ENCODE measurements around the gene A4GALT. TPM values are rescaled to one million over a fixed set of nuclear protein-coding genes. Genes with fewer than 3 reads are reported as not detected.

A4GALT gene
- total and polyA plus RNA-seq, 2 experiments from 2014 or later: 7.0 to 16.2 TPM

DNA sequence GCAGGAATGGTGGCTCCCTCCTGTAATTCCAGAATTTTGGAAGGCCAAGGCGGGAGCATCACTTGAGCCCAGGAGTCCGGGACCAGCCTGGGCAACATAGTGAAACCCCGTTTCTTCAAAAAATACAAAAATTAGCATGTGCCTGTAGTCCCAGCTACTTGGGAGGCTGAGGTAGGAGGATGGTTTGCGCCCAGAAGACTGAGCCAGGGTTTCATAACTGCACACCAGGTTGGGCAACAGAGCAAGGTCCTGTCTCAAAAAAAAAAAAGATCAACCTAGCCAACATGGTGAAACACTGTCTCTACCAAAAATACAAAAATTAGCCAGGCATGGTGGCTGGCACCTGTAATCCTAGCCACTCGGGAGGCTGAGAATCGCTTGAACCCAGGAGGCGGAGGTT is 6.4 kb downstream of the A4GALT start:
- peaks cover 10% of the 10 kb centered on the region for H3K27me3 ChIP-seq (ENCODE audit: insufficient read depth)
- H3K9me2 ChIP-seq (ENCODE audit: insufficient read depth): no peaks in the 10 kb centered on the region
- no peaks in the 10 kb centered on the region for H3K36me3 ChIP-seq (ENCODE audit: insufficient read depth)
- TF ChIP-seq ZNF114 (CRISPR knock-in tag; IDR thresholded peaks at IDR 0.05) (no peak), CTCF (conservative IDR thresholded peaks at IDR 0.05; ENCODE audit: low read depth in 2 of 2) (no peak), NANOG (IDR thresholded peaks at IDR 0.05; ENCODE audit: borderline replicate concordance) (no peak), EZH2 (IDR thresholded peaks at IDR 0.05; ENCODE audit: low read depth, unreplicated experiment) (no peak), EZH2phosphoT487 (IDR thresholded peaks at IDR 0.05; ENCODE audit: unreplicated experiment) (no peak), STAT1 (IDR thresholded peaks at IDR 0.05; ENCODE audit: unreplicated experiment) (no peak), CREB1 (CRISPR knock-in tag; IDR thresholded peaks at IDR 0.05; ENCODE audit: low read depth) (no peak), JUNB (IDR thresholded peaks at IDR 0.05; ENCODE audit: unreplicated experiment) (no peak), POLR2AphosphoS5 (IDR thresholded peaks at IDR 0.05; ENCODE audit: low read depth) (no peak), ZNF331 (CRISPR knock-in tag; IDR thresholded peaks at IDR 0.05; ENCODE audit: low read depth) (no peak)
- TF ChIP-seq, protein P1, sequence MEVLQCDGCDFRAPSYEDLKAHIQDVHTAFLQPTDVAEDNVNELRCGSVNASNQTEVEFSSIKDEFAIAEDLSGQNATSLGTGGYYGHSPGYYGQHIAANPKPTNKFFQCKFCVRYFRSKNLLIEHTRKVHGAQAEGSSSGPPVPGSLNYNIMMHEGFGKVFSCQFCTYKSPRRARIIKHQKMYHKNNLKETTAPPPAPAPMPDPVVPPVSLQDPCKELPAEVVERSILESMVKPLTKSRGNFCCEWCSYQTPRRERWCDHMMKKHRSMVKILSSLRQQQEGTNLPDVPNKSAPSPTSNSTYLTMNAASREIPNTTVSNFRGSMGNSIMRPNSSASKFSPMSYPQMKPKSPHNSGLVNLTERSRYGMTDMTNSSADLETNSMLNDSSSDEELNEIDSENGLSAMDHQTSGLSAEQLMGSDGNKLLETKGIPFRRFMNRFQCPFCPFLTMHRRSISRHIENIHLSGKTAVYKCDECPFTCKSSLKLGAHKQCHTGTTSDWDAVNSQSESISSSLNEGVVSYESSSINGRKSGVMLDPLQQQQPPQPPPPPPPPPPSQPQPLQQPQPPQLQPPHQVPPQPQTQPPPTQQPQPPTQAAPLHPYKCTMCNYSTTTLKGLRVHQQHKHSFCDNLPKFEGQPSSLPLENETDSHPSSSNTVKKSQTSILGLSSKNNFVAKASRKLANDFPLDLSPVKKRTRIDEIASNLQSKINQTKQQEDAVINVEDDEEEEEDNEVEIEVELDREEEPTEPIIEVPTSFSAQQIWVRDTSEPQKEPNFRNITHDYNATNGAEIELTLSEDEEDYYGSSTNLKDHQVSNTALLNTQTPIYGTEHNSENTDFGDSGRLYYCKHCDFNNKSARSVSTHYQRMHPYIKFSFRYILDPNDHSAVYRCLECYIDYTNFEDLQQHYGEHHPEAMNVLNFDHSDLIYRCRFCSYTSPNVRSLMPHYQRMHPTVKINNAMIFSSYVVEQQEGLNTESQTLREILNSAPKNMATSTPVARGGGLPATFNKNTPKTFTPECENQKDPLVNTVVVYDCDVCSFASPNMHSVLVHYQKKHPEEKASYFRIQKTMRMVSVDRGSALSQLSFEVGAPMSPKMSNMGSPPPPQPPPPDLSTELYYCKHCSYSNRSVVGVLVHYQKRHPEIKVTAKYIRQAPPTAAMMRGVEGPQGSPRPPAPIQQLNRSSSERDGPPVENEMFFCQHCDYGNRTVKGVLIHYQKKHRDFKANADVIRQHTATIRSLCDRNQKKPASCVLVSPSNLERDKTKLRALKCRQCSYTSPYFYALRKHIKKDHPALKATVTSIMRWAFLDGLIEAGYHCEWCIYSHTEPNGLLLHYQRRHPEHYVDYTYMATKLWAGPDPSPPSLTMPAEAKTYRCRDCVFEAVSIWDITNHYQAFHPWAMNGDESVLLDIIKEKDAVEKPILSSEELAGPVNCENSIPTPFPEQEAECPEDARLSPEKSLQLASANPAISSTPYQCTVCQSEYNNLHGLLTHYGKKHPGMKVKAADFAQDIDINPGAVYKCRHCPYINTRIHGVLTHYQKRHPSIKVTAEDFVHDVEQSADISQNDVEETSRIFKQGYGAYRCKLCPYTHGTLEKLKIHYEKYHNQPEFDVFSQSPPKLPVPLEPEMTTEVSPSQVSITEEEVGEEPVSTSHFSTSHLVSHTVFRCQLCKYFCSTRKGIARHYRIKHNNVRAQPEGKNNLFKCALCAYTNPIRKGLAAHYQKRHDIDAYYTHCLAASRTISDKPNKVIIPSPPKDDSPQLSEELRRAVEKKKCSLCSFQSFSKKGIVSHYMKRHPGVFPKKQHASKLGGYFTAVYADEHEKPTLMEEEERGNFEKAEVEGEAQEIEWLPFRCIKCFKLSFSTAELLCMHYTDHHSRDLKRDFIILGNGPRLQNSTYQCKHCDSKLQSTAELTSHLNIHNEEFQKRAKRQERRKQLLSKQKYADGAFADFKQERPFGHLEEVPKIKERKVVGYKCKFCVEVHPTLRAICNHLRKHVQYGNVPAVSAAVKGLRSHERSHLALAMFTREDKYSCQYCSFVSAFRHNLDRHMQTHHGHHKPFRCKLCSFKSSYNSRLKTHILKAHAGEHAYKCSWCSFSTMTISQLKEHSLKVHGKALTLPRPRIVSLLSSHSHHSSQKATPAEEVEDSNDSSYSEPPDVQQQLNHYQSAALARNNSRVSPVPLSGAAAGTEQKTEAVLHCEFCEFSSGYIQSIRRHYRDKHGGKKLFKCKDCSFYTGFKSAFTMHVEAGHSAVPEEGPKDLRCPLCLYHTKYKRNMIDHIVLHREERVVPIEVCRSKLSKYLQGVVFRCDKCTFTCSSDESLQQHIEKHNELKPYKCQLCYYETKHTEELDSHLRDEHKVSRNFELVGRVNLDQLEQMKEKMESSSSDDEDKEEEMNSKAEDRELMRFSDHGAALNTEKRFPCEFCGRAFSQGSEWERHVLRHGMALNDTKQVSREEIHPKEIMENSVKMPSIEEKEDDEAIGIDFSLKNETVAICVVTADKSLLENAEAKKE (CRISPR knock-in tag; IDR thresholded peaks at IDR 0.05): no peak
- TF ChIP-seq, protein P2, sequence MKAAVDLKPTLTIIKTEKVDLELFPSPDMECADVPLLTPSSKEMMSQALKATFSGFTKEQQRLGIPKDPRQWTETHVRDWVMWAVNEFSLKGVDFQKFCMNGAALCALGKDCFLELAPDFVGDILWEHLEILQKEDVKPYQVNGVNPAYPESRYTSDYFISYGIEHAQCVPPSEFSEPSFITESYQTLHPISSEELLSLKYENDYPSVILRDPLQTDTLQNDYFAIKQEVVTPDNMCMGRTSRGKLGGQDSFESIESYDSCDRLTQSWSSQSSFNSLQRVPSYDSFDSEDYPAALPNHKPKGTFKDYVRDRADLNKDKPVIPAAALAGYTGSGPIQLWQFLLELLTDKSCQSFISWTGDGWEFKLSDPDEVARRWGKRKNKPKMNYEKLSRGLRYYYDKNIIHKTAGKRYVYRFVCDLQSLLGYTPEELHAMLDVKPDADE (IDR thresholded peaks at IDR 0.05): no peak
- TF ChIP-seq, protein P3, sequence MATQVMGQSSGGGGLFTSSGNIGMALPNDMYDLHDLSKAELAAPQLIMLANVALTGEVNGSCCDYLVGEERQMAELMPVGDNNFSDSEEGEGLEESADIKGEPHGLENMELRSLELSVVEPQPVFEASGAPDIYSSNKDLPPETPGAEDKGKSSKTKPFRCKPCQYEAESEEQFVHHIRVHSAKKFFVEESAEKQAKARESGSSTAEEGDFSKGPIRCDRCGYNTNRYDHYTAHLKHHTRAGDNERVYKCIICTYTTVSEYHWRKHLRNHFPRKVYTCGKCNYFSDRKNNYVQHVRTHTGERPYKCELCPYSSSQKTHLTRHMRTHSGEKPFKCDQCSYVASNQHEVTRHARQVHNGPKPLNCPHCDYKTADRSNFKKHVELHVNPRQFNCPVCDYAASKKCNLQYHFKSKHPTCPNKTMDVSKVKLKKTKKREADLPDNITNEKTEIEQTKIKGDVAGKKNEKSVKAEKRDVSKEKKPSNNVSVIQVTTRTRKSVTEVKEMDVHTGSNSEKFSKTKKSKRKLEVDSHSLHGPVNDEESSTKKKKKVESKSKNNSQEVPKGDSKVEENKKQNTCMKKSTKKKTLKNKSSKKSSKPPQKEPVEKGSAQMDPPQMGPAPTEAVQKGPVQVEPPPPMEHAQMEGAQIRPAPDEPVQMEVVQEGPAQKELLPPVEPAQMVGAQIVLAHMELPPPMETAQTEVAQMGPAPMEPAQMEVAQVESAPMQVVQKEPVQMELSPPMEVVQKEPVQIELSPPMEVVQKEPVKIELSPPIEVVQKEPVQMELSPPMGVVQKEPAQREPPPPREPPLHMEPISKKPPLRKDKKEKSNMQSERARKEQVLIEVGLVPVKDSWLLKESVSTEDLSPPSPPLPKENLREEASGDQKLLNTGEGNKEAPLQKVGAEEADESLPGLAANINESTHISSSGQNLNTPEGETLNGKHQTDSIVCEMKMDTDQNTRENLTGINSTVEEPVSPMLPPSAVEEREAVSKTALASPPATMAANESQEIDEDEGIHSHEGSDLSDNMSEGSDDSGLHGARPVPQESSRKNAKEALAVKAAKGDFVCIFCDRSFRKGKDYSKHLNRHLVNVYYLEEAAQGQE (IDR thresholded peaks at IDR 0.05; ENCODE audit: unreplicated experiment): no peak
- no peak for DNase-seq (ENCODE audit: low spot score)
- H3K4me2 ChIP-seq: no peak overlapping the region
- H4K20me1 ChIP-seq (replicated peaks; ENCODE audit: insufficient read depth): no peaks in the 10 kb centered on the region; the same call in 1 of the 2 replicates
- no peak overlapping the region for H3K27ac ChIP-seq (ENCODE audit: low read depth)
- no peak overlapping the region for H3K4me3 ChIP-seq
- Mint-ChIP-seq H3K27me3 (ENCODE audit: insufficient read depth, low read depth, poor library complexity) (peaks cover 17% of the 10 kb centered on the region), H3K27ac (no peak overlapping the region), H3K36me3 (ENCODE audit: low read depth) (0 out of 3 replicates have a peak, but pooled peaks cover 4% of the 10 kb centered on the region), H3K4me1 (peaks cover 21% of the 10 kb centered on the region), H3K4me3 (no peak overlapping the region), H3K9me3 (peaks cover 7% of the 10 kb centered on the region; the same call in 1 of the 3 replicates)
- no peak for ATAC-seq
- H3F3A ChIP-seq (replicated peaks; ENCODE audit: low read depth): no peaks in the 10 kb centered on the region
- no peak overlapping the region for H2AFZ ChIP-seq
- H3K4me1 ChIP-seq (ENCODE audit: insufficient read depth): peaks cover 27% of the 10 kb centered on the region
- peaks cover 4% of the 10 kb centered on the region for H3K79me2 ChIP-seq (replicated peaks; ENCODE audit: insufficient read depth)
